NCI-H2107 (cell line): Measurements from ENCODE around the gene BEND4.
A peak's percentile ranks its signal among the peaks of the same experiment; 100 is the strongest.
"Not testable (repeated sequence)": the region's sequence is repeated elsewhere in the genome, so short reads cannot be mapped to it uniquely, and the experiment has no call there.

ENCODE experiments used
- DNase-seq: peaks from one replicate; lab custom pipeline; 2025; lab: John Stamatoyannopoulos, UW

BEND4 gene

GRCh38 chr4:42152507-42153504 lies at the start of gene BEND4:
Gene BEND4, minus strand, starts transcription at chr4:42152655. Its CDS starts 512 bp downstream, at chr4:42152143.
- no peak for DNase-seq

DNA sequence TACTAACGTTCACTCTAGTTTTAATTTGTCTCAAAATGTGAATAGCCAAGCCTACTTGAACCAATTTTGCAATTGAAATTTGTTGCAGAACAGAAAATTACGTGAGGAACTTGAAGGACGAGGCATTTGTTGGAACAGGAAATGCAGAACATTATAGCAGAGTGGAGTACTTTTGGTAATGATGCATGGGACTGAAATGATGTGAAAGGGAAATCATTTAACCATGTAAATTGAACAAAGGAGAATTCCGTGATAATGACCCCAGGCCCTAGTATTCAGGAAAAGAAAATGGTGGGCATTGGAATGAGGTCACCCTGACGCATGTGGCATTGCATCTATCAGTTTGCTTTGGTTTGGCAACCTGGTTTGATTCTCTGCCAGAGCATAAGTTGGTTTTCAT lies 44.9 kb upstream of the BEND4 start:
- DNase-seq, result no peak

GRCh38 chr4:42172921-42173320 lies 20.5 kb upstream of the BEND4 start:
- no peak for DNase-seq

DNA sequence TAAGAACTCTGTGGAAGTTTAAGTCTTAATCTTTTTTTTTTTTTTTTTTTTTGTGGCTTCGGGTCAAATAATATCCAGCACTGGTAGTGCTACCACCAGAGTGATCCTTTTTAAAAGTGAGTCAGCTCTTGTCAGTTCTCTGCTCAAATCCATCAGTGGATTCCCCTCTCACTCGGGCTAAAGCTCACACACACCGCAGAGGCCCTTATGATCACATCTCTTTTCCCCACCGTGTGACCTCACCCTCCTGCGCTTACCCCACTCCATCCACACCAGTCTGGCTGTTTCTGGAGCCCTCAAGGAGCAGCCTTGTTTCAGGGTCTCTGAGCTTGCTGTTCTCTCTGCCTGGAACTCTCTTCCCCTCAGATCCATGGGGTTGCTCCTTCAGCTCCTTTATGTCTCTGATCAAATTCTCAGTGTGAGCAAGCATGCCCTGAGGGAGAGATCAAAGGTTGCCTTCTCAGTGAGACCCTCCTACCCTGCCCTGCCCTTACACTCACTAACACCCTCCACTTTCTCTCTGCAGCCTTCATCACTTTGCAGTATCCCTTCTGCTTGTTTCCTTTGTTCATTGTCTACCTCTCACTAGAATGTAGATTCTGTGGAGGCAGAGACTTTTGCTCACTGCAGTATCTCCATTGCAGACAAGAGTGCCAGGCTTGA lies 19.8 kb upstream of the BEND4 start:
- DNase-seq, result no peak

GRCh38 chr4:42167709-42168108 lies 15.3 kb upstream of the BEND4 start:
- DNase-seq, result no peak

DNA sequence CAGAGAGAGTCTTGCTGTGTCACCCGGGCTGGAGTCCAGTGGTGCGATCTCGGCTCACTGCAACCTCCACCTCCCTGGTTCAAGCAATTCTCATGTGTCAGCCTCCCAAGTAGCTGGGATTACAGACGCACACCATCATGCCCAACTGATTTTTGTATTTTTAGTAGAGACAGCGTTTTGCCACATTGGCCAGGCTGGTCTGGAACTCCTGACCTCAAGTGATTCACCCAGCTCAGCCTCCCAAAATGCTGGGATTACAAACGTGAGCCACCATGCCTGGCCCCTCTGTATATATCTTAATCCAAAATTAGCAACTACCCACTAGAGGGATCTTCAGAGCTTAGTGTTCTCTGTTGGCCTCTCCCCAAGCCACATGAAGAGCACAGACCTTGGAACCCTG lies 13.7 kb upstream of the BEND4 start:
- DNase-seq, result not testable (repeated sequence)

DNA sequence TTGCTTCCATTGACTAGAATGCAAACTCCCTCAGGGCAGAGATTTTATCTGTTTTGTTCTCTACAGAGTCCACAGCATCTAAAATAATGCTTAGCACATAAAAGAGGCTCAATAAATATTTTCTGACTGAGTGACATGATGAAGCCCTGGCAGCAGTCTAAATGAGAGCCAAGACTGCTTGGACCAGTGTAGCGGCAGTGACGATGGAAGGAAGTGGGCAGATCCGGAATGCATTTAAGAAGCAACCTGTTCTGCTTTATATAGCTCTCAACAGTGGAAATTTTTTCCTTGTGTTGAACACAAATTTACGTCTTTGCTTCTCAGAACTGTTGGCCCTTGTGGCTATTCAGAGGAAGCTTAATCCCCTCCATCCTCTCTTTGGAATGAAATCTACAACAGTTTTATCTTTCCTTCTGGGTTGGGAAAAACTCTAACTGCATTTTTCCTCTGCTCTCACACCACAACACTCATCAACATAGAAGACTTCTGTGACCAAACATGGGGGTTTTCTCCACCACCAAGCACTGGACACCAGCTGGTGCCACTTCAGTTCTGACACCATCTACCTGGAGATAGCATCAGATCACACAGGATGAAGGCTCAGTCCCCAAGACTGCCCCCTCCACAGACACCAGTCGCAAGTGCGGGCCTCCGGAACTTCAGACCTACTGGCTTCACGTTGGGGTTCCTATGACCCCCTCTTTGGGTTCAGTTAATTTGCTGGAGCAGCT lies 7.0 kb upstream of the BEND4 start:
- DNase-seq, result no peak

GRCh38 chr4:42151568-42152506 lies 618 bp downstream of the BEND4 start:
- DNase-seq, result peak; percentile 13

GRCh38 chr4:42150653-42151567 lies 1.5 kb downstream of the BEND4 start:
- DNase-seq, result peak; percentile 7

- no peak for DNase-seq
Observed at GRCh38 chr4:42149004-42149403, 3.5 kb downstream of the BEND4 start.

- no peak for DNase-seq
Observed at GRCh38 chr4:42148425-42148824, 4.0 kb downstream of the BEND4 start.

GRCh38 chr4:42144028-42144427 lies 8.4 kb downstream of the BEND4 start:
- no peak for DNase-seq

GRCh38 chr4:42142591-42142990 lies 9.9 kb downstream of the BEND4 start:
- DNase-seq, result no peak

- DNase-seq, result no peak
Observed at GRCh38 chr4:42136371-42136770, 16.1 kb downstream of the BEND4 start.

GRCh38 chr4:42133006-42133405 lies 19.4 kb downstream of the BEND4 start:
- DNase-seq, result no peak

DNA sequence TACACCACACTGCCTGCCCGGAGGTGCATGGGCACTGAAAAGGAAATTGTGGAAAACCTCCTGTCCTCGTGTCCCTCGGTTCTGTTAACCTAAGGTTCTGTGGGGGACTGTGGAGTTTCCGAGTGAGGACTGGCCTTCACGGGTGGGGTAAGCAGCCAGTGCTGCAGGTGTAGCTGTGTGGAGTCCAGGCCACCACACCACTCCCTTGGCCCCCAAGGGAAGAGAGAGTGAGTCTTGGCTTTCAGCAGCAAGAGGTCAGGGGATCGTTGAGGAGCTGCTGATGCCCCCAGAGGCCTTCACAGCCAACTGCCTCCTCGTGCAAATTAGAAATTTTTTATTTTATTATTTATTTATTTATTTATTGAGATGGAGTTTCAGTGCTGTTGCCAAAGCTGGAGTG lies 20.4 kb downstream of the BEND4 start:
- no peak for DNase-seq

DNA sequence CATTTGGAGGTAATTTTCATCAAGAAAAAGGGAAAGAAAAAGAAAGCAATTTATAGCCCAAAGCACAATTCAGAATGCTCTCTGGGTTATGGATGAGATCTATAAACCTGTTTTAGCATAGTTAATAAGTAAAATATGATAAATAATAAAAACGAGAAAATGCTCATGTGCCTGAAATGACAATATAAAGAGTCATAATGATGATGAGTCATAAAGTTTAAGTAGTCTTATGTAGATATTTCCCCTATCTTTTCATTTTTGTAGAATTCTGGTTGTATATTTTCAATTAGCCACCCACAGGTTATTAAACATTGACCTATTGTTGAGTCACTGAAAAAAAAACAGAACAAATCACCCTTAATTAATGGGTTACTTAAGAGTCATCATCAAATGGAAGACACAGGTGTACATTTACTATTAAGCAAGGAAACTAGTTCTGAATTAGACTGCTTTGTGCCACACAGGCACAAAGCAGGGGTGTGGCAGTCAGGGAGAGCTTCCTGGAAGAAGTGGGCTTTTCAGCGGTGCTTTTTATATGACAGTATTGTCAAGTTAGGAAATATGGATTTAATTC lies 29.3 kb downstream of the BEND4 start:
- DNase-seq, result no peak

GRCh38 chr4:42122237-42122636 lies 30.2 kb downstream of the BEND4 start:
- DNase-seq, result no peak

GRCh38 chr4:42119886-42120285 lies 32.6 kb downstream of the BEND4 start:
- DNase-seq, result no peak

DNA sequence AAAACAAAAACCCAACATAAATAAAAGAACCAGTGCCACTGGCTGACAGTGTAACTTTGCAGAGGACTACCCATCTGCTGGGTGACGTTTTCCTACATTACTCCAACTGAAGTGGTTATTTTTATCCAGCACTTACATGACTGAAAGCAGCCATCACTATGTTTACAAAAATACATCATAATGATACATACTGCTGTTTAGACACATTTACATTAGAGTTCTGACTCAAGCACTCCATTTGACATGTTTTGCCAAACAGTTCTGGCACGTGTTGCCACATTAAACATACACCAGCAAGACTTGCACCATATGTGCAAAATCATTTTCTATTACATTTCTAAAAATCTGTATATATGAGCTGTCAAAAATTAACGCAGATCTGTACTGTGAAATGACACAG lies 39.6 kb downstream of the BEND4 start:
- no peak for DNase-seq
